Activated CD4-positive, alpha-beta T cell treated with anti-CD3 and anti-CD28 coated beads for 24 hours (primary cell): ENCODE data around the gene KLHL14.
"Not testable (repeated sequence)": the region's sequence is repeated elsewhere in the genome, so short reads cannot be mapped to it uniquely, and the experiment has no call there.

Source experiments
- DNase-seq, 2 donors: peaks; one replicate each; pipeline ENCODE4 v3.0.0-alpha.2; 2020; ENCODE audit warnings: low read depth in 2 of 2

Gene KLHL14

DNA sequence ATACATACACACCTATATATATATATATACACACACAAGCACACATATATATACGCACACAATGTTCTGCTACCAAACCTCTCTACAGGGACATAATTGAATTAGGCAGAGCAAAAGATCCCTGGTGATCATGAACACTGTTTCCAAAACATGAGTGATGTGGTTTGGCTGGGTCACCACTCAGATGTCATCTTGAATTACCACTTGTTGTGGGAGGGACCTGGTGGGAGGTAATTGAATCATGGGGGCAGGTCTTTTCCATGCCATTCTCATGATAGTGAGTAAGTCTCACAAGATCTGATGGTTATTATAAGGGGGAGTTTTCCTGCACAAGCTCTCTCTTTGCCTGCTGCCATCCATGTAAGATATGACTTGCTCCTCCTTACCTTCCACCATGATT, 135.2 kb downstream of the KLHL14 start:
- DNase-seq = not testable (repeated sequence)

DNA sequence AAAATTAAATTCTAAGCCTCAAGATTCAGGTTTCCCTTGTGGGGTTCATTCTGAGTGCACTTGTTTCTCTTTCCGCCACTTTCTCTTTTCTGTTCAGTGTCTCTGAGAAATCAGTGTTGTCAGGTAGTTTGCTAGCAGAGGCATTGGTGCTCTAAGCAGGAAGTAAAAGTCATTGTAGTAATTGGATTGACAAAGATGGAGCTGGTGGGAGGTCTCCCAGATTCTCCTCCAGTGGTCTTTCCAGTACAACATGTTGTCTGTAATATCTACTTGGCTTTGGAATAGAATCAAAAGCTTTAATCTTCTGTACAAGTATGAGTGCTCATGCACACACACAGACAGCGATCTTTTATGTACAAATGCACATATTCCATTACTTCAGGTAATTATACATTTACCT, 135.6 kb downstream of the KLHL14 start:
- no peak for DNase-seq

- DNase-seq = no peak
Measured at GRCh38 chr18:32634876-32635431, 137.9 kb downstream of the KLHL14 start.

DNA sequence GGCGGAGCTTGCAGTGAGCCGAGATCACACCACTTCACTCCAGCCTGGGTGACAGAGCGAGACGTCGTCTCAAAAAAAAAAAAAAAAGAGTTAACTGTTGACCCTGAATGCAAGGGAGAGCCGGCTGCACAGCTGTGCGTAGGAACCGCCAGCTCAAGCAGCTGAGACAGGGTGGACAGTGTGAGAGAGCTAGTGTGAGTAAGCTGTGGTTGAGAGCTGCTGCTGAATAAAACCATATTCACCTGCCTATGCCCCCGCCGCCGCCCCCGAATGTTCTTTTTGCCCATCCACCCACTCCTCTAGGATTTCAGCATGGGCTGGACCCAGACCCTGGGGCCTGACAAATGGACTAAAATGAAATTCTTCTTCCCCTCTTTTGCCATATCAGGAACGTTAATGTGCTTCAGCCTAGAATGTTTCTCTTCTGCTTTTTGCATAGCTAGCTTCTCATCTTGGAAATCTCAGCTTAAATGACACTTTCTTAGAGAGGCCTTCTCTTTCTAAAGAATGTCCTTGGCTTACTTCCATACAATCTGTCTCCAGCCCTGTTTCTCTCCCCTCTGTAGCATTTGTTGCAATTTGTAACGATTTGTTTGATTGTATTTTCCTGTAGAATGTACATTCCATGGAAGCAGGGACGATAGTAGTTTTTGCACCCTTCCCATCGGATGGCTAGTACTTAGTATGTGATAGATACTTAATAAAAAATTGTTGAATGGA, 142.7 kb downstream of the KLHL14 start:
- DNase-seq = no peak

DNA sequence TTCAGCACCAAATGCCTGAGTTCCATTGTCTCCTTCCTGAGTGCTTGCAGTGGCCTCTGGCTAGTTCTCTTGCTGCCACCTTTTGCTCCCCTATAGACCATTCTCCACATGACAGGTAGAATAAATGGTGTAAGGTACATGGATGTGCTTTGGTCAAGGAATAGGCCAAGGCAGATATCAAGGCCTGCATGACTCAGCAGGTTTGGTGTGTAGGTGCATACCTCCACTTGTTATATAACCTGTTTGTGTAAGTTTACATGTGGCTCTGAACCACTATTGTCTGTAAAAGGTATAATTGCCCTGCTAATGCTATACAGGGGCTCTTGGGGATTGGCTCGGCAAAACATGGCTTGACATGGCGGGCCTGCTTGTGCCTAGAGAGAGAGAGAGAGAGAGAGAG, 143.5 kb downstream of the KLHL14 start:
- no peak for DNase-seq

DNA sequence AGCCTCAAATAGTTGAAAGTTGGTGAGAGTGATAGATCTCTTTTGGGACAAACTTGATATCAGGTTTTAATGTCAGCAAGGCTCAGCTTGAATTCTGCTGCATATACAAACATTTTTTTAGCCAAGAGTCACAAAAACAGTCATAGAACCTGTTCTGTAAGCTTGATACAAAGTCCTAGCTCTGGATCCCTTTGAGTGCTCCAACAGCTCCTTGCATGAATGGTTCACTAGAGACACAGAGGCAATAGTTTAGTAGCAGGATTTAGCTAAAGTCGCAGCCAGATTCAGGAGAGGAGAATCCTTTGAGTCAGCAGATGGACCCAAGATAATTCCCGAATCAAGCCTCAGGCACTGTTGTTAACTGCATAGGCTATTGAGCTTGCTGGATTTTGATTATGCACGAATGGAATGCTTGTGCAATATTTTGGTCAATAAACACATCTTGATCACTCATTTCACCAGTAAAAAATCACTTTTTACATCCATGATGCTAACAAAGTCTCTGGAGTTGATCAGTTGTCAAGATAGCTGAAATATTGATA, 148.6 kb downstream of the KLHL14 start:
- no peak for DNase-seq

GRCh38 chr18:32623563-32623962, 149.3 kb downstream of the KLHL14 start:
- no peak for DNase-seq
